MM.1S (cell line): ENCODE data around the gene CCDC74A.
"Not testable (repeated sequence)": the region's sequence is repeated elsewhere in the genome, so short reads cannot be mapped to it uniquely, and the experiment has no call there.

Experiments used
- EZH2 ChIP-seq: fragments of 300-600 bp; sonication (generic); optimal IDR thresholded peaks from 2 replicates; pipeline ENCODE3; 2017; ENCODE audit warnings: low read depth, mild to moderate bottlenecking, antibody characterized with exemption, low read length, mixed read lengths
- EZH2phosphoT487 ChIP-seq: fragments of 300-600 bp; sonication (generic); IDR thresholded peaks from 2 replicates; pipeline ENCODE4 v1.6.1; 2018; ENCODE audit warnings: antibody characterized with exemption, low read length
- TF ChIP-seq, protein P1 (sequence below): fragments of 300-600 bp; sonication (generic); IDR thresholded peaks from 2 replicates; pipeline ENCODE4 v1.5.1; 2016; ENCODE audit warnings: antibody characterized with exemption, low read length, mixed read lengths

DNA sequence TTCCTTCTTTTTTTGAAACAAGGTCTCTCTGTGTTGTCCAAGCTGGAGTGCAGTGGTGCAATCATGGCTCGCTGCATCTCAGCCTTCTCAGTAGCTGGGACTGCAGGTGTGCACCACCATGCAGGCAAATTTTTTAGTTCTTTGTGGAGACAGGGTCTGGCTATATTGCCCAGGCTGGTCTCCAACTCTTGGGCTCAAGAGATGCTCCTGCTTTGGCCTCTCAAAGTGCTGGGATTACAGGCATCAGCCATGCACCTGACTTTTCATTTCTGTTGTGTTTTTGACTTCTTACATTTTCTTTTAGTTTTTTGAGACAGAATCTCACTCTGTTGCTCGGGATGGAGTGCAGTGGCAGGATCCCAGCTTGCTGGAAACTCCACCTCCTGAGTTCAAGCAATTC is 2.4 kb upstream of the CCDC74A start:
- not testable (repeated sequence) for TF ChIP-seq EZH2phosphoT487, EZH2
- TF ChIP-seq, protein P1, sequence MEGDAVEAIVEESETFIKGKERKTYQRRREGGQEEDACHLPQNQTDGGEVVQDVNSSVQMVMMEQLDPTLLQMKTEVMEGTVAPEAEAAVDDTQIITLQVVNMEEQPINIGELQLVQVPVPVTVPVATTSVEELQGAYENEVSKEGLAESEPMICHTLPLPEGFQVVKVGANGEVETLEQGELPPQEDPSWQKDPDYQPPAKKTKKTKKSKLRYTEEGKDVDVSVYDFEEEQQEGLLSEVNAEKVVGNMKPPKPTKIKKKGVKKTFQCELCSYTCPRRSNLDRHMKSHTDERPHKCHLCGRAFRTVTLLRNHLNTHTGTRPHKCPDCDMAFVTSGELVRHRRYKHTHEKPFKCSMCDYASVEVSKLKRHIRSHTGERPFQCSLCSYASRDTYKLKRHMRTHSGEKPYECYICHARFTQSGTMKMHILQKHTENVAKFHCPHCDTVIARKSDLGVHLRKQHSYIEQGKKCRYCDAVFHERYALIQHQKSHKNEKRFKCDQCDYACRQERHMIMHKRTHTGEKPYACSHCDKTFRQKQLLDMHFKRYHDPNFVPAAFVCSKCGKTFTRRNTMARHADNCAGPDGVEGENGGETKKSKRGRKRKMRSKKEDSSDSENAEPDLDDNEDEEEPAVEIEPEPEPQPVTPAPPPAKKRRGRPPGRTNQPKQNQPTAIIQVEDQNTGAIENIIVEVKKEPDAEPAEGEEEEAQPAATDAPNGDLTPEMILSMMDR, result not testable (repeated sequence)
